T-helper 17 cell (primary cell): ENCODE measurements around the gene G3BP2. TPM values are rescaled to one million over a fixed set of nuclear protein-coding genes. Genes with fewer than 3 reads are reported as not detected.
"Not testable (repeated sequence)": the region's sequence is repeated elsewhere in the genome, so short reads cannot be mapped to it uniquely, and the experiment has no call there.

Experiments
- ATAC-seq: fragments of 150-1000 bp; cut with Tn5 transposase; 2 replicates; pipeline ENCODE4 v1.10.0; 2021; ENCODE audit warnings: mild to moderate bottlenecking, moderate library complexity
- DNase-seq, 3 donors: peaks; one replicate each; pipeline versions ENCODE4 v3.0.0 to v3.0.0-alpha.2; 2020 to 2021
- H3K9me3 ChIP-seq: one replicate; pipeline ENCODE4 v1.7.0; 2013; ENCODE audit warnings: low read length, mild to moderate bottlenecking; ENCODE audit not compliant: control insufficient read depth, poor library complexity, severe bottlenecking
- H3K27ac Mint-ChIP-seq: one replicate; pipeline ENCODE4 v1.8.0; 2022; ENCODE audit warnings: mild to moderate bottlenecking, moderate library complexity, mixed read lengths
- H3K27me3 Mint-ChIP-seq: one replicate; pipeline ENCODE4 v1.8.0; 2022; ENCODE audit warnings: mixed read lengths
- H3K36me3 Mint-ChIP-seq: one replicate; pipeline ENCODE4 v1.8.0; 2022; ENCODE audit warnings: low read depth, mixed read lengths
- H3K4me1 Mint-ChIP-seq: one replicate; pipeline ENCODE4 v1.8.0; 2022; ENCODE audit warnings: mild to moderate bottlenecking, mixed read lengths
- H3K4me3 Mint-ChIP-seq: one replicate; pipeline ENCODE4 v1.8.0; 2022; ENCODE audit warnings: mild to moderate bottlenecking, moderate library complexity, mixed read lengths
- total RNA-seq, 4 donors: library from RNA in 2 of 4; stranded (reverse) in 2 of 4; gene quantifications; one replicate each; pipeline ENCODE4 v1.2.3 and lab custom pipeline; 2022 to 2026

G3BP2 gene
- total RNA-seq (100 to 1,000 TPM; 323 to 339 TPM), total RNA-seq (lab: John Stamatoyannopoulos, UW) (218 to 419 reads per million in 2 donors)

DNA sequence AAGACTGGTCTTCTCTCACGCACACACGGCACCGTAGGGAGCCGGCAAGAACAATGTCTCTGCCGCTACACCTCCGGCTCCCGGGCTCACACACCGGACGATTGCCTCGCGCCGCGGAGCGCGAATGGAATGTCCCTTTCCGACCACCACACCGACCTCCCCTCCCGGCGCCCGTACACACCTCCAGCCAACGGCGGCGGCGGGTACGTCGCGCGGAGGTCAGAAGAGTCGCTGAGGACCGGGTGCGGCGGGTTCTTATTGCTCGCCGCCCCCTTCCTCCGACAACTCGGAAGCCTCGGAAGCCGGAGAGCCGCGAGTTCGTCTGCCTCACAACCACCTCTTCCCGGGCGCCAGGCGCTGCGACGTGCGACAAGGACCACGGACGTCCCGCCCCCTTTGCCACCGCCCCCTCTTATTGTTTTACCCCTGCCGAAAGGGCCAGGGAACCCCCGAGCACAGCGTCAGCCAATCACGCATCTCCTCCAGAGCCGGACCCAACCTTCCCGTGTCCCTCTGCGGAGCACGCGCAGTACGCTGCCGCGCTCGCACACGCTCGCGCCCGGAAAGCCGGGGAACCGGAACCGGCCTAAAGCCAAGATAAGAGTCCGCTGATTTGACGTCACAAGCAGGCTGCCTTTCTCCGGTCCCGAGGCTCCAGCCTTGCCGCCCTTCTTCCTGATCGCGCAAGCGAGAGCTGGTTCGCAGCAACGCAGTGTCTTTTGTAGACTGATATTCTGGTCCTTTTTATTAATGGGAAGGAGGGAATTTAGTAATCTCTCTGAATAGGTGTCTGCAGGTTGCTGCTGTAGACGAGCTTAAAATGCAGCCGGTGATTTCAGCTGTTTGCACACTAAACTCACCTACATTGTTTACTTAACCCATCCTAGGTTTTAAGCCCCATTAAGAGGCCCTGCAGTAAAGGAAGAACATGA, at the start of gene G3BP2:
Gene G3BP2 (minus strand): TSS at position 385 of the 932 bp plus-strand sequence. CDS start 11,386 bp downstream, outside the sequence.
- peak within 1 kb of the TSS; percentile 99 for H3K4me3 Mint-ChIP-seq
- DNase-seq, result peak; percentile 92 to 97 (median 94)
- H3K36me3 Mint-ChIP-seq, result peaks cover 12% of the 10 kb centered on the region
- H3K27ac Mint-ChIP-seq, result peak within 1 kb of the TSS; percentile 100
- peaks cover 44% of the 10 kb centered on the region for H3K4me1 Mint-ChIP-seq
- no peaks in the 10 kb centered on the region for H3K9me3 ChIP-seq
- ATAC-seq, result peak; percentile 93
- no peaks in the 10 kb centered on the region for H3K27me3 Mint-ChIP-seq

DNA sequence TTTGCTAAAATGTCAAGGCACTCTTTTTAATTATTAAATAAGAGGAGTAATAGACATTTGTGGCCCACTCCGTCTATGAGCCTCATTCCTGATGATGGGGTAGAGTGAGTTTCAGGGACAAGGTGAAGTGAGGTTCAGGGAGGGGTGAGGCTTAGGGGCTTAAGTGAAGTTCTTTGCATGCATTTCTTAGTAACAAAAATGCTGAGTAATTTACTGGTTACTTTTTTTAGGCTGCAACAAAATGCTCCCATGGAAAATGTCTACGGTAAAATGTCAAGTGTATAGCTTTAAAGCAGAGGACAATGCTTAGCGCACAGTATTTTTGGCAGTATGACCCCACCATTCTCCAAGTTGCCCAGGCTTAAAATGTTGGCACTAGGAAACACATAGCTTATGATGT, 49.2 kb upstream of the G3BP2 start:
- H3K4me1 Mint-ChIP-seq, result peaks cover 34% of the 10 kb centered on the region

GRCh38 chr4:75718529-75718928, 45.3 kb upstream of the G3BP2 start:
- peak overlapping the region; percentile 47 for H3K27ac Mint-ChIP-seq

More for the DNA sequence above, 49.2 kb upstream of the G3BP2 start:
- no peaks in the 10 kb centered on the region for H3K9me3 ChIP-seq
- Mint-ChIP-seq H3K27ac (peak overlapping the region; percentile 99), H3K36me3 (peaks cover 3% of the 10 kb centered on the region), H3K27me3 (no peaks in the 10 kb centered on the region), H3K4me3 (no peak overlapping the region)
- ATAC-seq, result no peak
- DNase-seq, result no peak

GRCh38 chr4:75717408-75717807, 44.2 kb upstream of the G3BP2 start:
- no peak overlapping the region for H3K4me3 Mint-ChIP-seq
- ATAC-seq, result no peak

More at GRCh38 chr4:75718529-75718928, 45.3 kb upstream of the G3BP2 start:
- no peaks in the 10 kb centered on the region for H3K9me3 ChIP-seq
- no peak for DNase-seq
- no peak for ATAC-seq
- H3K36me3 Mint-ChIP-seq, result no peaks in the 10 kb centered on the region
- peaks cover 12% of the 10 kb centered on the region for H3K4me1 Mint-ChIP-seq
- no peaks in the 10 kb centered on the region for H3K27me3 Mint-ChIP-seq
- H3K4me3 Mint-ChIP-seq, result no peak overlapping the region

GRCh38 chr4:75716054-75716453, 42.8 kb upstream of the G3BP2 start:
- H3K4me3 Mint-ChIP-seq, H3K4me1 Mint-ChIP-seq, DNase-seq, H3K27me3 Mint-ChIP-seq, ATAC-seq, H3K9me3 ChIP-seq, H3K27ac Mint-ChIP-seq, H3K36me3 Mint-ChIP-seq: not testable (repeated sequence)

More at GRCh38 chr4:75717408-75717807, 44.2 kb upstream of the G3BP2 start:
- H3K9me3 ChIP-seq, result no peaks in the 10 kb centered on the region
- DNase-seq, result no peak
- peaks cover 7% of the 10 kb centered on the region for H3K4me1 Mint-ChIP-seq
- H3K36me3 Mint-ChIP-seq, result no peaks in the 10 kb centered on the region
- no peak overlapping the region for H3K27ac Mint-ChIP-seq
- H3K27me3 Mint-ChIP-seq, result no peaks in the 10 kb centered on the region

DNA sequence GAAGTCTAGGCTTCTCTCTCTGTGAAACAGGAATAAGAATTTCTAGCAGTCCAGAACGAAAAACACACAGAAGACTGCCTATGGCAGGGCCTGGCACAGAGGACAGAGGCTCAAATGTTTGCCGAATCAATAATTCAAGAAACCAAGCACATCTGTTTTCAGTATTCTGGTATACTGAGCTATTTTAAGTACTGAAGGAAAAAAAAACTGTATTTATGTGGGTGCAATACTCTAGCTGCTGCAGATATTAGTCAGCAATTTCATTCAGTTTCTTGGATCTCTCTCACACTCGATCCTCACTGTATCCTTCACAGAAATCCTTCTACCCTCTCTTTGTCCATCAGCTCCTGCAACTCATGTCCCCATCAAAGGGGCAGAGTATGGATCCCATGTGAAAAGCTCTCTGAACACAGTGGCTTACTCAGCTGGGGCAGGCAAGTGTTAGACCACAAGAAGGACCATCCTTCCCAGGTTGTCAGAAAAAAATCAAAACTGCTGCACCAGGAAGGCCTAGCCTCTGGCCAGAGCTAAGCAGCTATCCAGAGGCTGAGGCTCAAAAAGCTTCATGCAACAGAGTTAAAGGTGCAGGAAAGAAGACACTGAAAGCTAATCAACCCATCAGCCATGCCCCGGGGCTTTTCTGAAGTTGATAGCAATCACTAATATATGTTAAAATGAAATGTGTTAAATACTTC, 42.0 kb upstream of the G3BP2 start:
- no peaks in the 10 kb centered on the region for H3K9me3 ChIP-seq
- H3K36me3 Mint-ChIP-seq, result no peaks in the 10 kb centered on the region
- H3K4me3 Mint-ChIP-seq, result no peak overlapping the region
- peaks cover 5% of the 10 kb centered on the region for H3K4me1 Mint-ChIP-seq
- no peak for DNase-seq
- no peaks in the 10 kb centered on the region for H3K27me3 Mint-ChIP-seq
- H3K27ac Mint-ChIP-seq, result no peak overlapping the region
- ATAC-seq, result no peak

GRCh38 chr4:75714704-75715103, 41.5 kb upstream of the G3BP2 start:
- no peaks in the 10 kb centered on the region for H3K27me3 Mint-ChIP-seq
- no peak for ATAC-seq
- H3K27ac Mint-ChIP-seq, result no peak overlapping the region

DNA sequence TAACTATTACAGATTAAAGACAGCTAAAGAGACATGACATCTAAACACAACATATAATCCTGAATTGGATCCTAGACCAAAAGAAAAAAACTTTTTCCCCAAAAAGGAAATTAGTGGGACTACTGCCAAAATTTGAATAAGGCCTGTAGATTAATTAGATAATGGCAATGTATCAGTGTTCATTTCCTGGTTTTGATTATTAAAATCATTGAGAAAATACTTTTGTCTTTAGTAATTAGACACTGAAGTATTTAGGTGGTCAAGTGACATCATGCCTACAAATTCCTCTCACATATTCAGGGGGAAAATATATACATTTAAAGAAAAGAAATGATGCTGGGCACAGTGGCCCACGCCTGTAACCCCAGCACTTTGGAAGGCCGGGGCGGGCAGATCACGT, 40.8 kb upstream of the G3BP2 start:
- no peak overlapping the region for H3K4me3 Mint-ChIP-seq
- ATAC-seq (no peak), DNase-seq (no peak)
- H3K27ac Mint-ChIP-seq, result no peak overlapping the region
- no peaks in the 10 kb centered on the region for H3K27me3 Mint-ChIP-seq
- H3K36me3 Mint-ChIP-seq, result no peaks in the 10 kb centered on the region
- H3K4me1 Mint-ChIP-seq, result peaks cover 5% of the 10 kb centered on the region
- H3K9me3 ChIP-seq, result no peaks in the 10 kb centered on the region

More at GRCh38 chr4:75714704-75715103, 41.5 kb upstream of the G3BP2 start:
- no peak for DNase-seq
- Mint-ChIP-seq H3K36me3 (no peaks in the 10 kb centered on the region), H3K4me3 (no peak overlapping the region), H3K4me1 (peaks cover 5% of the 10 kb centered on the region)
- no peaks in the 10 kb centered on the region for H3K9me3 ChIP-seq

DNA sequence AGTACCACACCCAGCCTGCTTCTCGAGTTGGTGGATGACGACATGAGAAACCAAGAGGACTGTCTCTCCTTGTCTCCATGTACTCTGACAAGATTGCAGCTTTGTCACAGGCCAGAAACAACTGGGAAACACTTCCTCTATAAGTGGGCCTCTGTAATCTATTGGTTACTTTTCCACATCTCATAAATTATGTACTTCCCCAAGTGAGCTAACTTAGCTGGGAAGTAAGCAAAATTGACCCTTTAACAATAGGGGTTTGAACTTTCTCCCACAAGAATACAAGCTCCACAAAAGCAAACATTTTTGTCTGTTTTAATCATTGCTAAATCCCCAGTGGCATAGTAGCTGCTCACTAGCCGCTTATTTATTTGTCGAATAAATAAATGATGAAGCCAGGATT, 37.0 kb upstream of the G3BP2 start:
- Mint-ChIP-seq H3K4me1 (peaks cover 5% of the 10 kb centered on the region), H3K27me3 (no peaks in the 10 kb centered on the region)
- ATAC-seq, result no peak

DNA sequence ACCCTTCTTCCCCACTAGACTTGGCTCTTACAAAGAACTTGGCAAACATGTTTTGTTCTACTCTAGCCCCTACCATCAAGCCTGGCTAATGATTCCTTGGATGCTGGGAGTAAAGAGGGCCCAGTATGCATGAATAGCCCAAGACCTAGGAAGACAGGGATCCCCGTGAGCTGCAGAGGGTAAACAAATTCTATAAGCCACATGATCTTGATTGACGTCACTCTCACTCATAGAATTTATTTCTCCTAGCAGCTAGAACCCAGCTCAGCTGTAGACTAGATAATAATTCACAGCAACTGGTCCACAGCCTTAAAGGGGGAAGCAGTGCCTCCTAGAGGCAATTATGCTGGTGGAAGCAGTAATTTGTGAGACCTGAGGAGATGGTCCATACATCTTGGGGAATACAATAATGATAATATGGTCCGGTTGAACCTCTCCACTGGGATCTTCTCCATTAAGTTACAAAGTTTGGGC, 35.0 kb upstream of the G3BP2 start:
- no peaks in the 10 kb centered on the region for H3K36me3 Mint-ChIP-seq
- DNase-seq (peak in 1 of 3 donors; percentile 28), ATAC-seq (peak; percentile 92)
- no peak overlapping the region for H3K4me3 Mint-ChIP-seq
- H3K27me3 Mint-ChIP-seq, result no peaks in the 10 kb centered on the region
- peaks cover 5% of the 10 kb centered on the region for H3K4me1 Mint-ChIP-seq
- no peaks in the 10 kb centered on the region for H3K9me3 ChIP-seq
- no peak overlapping the region for H3K27ac Mint-ChIP-seq

More for the DNA sequence above, 37.0 kb upstream of the G3BP2 start:
- no peak for DNase-seq
- no peak overlapping the region for H3K4me3 Mint-ChIP-seq
- no peaks in the 10 kb centered on the region for H3K36me3 Mint-ChIP-seq
- no peak overlapping the region for H3K27ac Mint-ChIP-seq
- H3K9me3 ChIP-seq, result no peaks in the 10 kb centered on the region

DNA sequence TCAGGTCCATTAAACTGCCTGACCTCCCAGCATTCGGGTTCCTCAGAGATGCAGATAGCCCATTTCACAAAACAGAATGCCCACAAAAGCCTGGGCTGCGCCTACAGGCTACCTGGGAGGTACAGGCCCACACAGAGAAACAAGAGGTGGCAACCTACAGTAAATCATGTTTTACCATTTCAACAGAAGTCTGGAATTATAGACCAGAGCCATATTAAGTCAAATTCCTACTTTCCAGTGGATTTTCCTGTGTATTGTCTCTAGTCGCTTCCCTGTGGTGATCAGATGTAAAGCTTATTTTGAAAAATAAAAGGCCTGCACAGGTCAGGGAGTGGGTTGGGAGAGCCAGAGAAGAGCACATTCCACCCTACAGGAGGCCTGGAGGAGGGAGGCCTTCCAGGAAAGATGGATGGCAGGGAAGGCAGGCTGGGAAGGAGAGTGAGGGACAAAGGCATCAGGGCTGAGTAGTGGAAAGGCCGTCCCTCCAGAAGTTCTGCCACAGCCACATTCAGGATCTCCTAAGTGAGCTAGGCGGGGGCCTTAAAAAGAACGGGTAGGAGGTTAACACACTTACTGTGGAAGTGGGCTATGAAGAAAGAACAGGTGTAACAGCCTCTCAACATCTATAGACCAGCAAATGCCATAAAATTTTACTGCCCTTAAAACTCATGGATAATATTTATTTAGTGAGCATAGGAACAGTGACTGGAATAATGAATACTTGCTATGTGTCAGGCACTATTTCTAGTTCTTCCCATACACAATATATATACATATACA, 32.2 kb upstream of the G3BP2 start:
- H3K9me3 ChIP-seq, result no peaks in the 10 kb centered on the region
- ATAC-seq (no peak), DNase-seq (no peak)
- Mint-ChIP-seq H3K27me3 (no peaks in the 10 kb centered on the region), H3K27ac (no peak overlapping the region), H3K36me3 (no peaks in the 10 kb centered on the region), H3K4me1 (peaks cover 2% of the 10 kb centered on the region), H3K4me3 (no peak overlapping the region)

DNA sequence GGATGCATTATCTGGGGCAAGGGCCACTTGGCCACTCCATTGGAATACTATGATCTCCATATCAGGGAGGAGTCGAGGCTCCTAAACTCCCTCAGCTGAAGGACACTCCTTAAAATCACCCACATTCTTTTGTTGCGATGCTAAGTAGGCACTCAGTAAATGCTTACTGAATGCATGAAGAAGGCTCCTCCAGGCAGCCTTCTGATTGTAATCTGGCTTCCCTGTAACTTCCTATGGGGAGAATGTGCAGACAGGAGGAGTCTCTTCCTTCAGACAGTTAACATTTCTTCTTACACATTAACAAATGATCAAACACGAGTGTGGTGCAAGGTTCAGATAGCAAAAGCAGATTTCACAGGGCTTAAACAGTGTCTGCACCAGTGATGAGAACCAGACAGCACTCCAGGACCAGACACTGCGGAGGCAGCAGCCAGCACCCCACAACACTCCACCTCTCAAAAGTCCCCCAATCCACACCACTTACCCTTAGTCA, 29.8 kb upstream of the G3BP2 start:
- H3K9me3 ChIP-seq, result no peaks in the 10 kb centered on the region
- peaks cover 16% of the 10 kb centered on the region for H3K4me1 Mint-ChIP-seq
- no peak overlapping the region for H3K4me3 Mint-ChIP-seq
- ATAC-seq (no peak), DNase-seq (no peak)
- H3K36me3 Mint-ChIP-seq, result no peaks in the 10 kb centered on the region
- H3K27me3 Mint-ChIP-seq, result no peaks in the 10 kb centered on the region
- H3K27ac Mint-ChIP-seq, result no peak overlapping the region
